ENCODE measurements around the gene EPHB2. TPM values are rescaled to one million over a fixed set of nuclear protein-coding genes. Genes with fewer than 3 reads are reported as not detected.

Gene EPHB2
- total and polyA plus RNA-seq, 2 donors (not counting 1 experiment from before 2014, with no cell fraction given): 0.07 to 0.39 TPM

- no peaks in the 10 kb centered on the region for H3K9me3 Mint-ChIP-seq (ENCODE audit: insufficient read depth)
- H3K36me3 ChIP-seq (replicated peaks in 1 of 2; ENCODE audit: control extremely low read depth in 1 of 2, control insufficient read depth in 1 of 2, extremely low read depth in 1 of 2, insufficient read depth in 2 of 2, low read length in 1 of 2): no peaks in the 10 kb centered on the region
- peaks cover 16% of the 10 kb centered on the region for H3K27me3 Mint-ChIP-seq
- no peak overlapping the region for H3K4me2 ChIP-seq (replicated peaks; ENCODE audit: low read depth, low read length, poor library complexity, severe bottlenecking)
- H2AFZ ChIP-seq (ENCODE audit: insufficient read depth, low read depth, low read length, poor library complexity, severe bottlenecking): no peak overlapping the region
- H3K4me1 Mint-ChIP-seq: no peaks in the 10 kb centered on the region
- ChIA-PET CTCF (no interaction called here), POLR2A (no interaction called here)
- H3K4me1 ChIP-seq (ENCODE audit: control insufficient read depth in 2 of 2, insufficient read depth in 2 of 2, low read length in 2 of 2): peaks cover 0 to 3% of the 10 kb centered on the region in 2 donors
- H3K27me3 ChIP-seq (replicated peaks in 1 of 4; ENCODE audit: control extremely low read depth in 1 of 4, control insufficient read depth in 3 of 4, insufficient read depth in 4 of 4, low read length in 3 of 4): peaks cover 0 to 14% (median under 1%) of the 10 kb centered on the region in 4 experiments
- H3K4me3 ChIP-seq (ENCODE audit: control extremely low read depth in 1 of 5, extremely low read depth in 1 of 5, insufficient read depth in 1 of 5, low read depth in 2 of 5, low read length in 4 of 5): no peak overlapping the region
- no peak overlapping the region for H3K4me3 Mint-ChIP-seq
- no peak for ATAC-seq (ENCODE audit: low read depth)
- no peak overlapping the region for H3K9ac ChIP-seq (ENCODE audit: low read length)
- WGBS (ENCODE audit: insufficient coverage): 78% methylated on average over 6 of the region's 7 CpGs
- H4K20me1 ChIP-seq (ENCODE audit: control insufficient read depth, insufficient read depth, low read length, poor library complexity, severe bottlenecking): no peaks in the 10 kb centered on the region
- TF ChIP-seq EZH2 (IDR thresholded peaks at IDR 0.05; ENCODE audit: borderline replicate concordance, insufficient read depth, low read depth, low read length, poor library complexity, severe bottlenecking): no peak
- no peak for TF ChIP-seq CTCF (IDR thresholded peaks at IDR 0.05)
- intact Hi-C loops (cut with micrococcal nuclease): loop anchor here (5.0 kb wide), 1 partner anchor 537 kb away; no protein-coding TSS in a partner anchor
- no peak for DNase-seq
- H3K9me3 ChIP-seq (ENCODE audit: control extremely low read depth in 1 of 3, control insufficient read depth in 2 of 3, insufficient read depth in 1 of 3, low read length in 2 of 3): peaks cover 0 to 6% (median 0%) of the 10 kb centered on the region in 3 donors
- no peak overlapping the region for H3K27ac Mint-ChIP-seq
- H3K79me2 ChIP-seq (ENCODE audit: control insufficient read depth, insufficient read depth, low read length): no peaks in the 10 kb centered on the region
- H3K27ac ChIP-seq (ENCODE audit: low read length in 2 of 2): no peak overlapping the region
Observed at GRCh38 chr1:22959545-22960360, 249.1 kb downstream of the EPHB2 start.

GRCh38 chr1:22962558-22962957, 251.9 kb downstream of the EPHB2 start:
- Mint-ChIP-seq H3K4me1 (no peaks in the 10 kb centered on the region), H3K27ac (no peak overlapping the region), H3K4me3 (no peak overlapping the region), H3K9me3 (ENCODE audit: insufficient read depth) (peaks cover 6% of the 10 kb centered on the region), H3K27me3 (peaks cover 19% of the 10 kb centered on the region)
- H4K20me1 ChIP-seq (ENCODE audit: control insufficient read depth, insufficient read depth, low read length, poor library complexity, severe bottlenecking): no peaks in the 10 kb centered on the region
- TF ChIP-seq EZH2 (IDR thresholded peaks at IDR 0.05; ENCODE audit: borderline replicate concordance, insufficient read depth, low read depth, low read length, poor library complexity, severe bottlenecking) (no peak), CTCF (IDR thresholded peaks at IDR 0.05) (no peak)
- POLR2A ChIA-PET: no interaction called here
- 46% methylated on average over 3 of the region's 3 CpGs for WGBS (ENCODE audit: insufficient coverage)
- H3K9ac ChIP-seq (ENCODE audit: low read length): no peak overlapping the region
- intact Hi-C loops (cut with micrococcal nuclease): loop anchor here (5.0 kb wide), 1 partner anchor 540 kb away; no protein-coding TSS in a partner anchor
- CTCF ChIA-PET: interaction anchor here (3.1 kb wide), 1 partner anchor 258 kb away, joined by 12 read pairs; no protein-coding TSS in a partner anchor
- H2AFZ ChIP-seq (ENCODE audit: insufficient read depth, low read depth, low read length, poor library complexity, severe bottlenecking): no peak overlapping the region
- H3K27ac ChIP-seq (ENCODE audit: low read length in 2 of 2): no peak overlapping the region
- DNase-seq (no peak), ATAC-seq (ENCODE audit: low read depth) (no peak)
- no peak overlapping the region for H3K4me2 ChIP-seq (replicated peaks; ENCODE audit: low read depth, low read length, poor library complexity, severe bottlenecking)
- H3K4me1 ChIP-seq (ENCODE audit: control insufficient read depth in 2 of 2, insufficient read depth in 2 of 2, low read length in 2 of 2): peaks cover 0 to 3% of the 10 kb centered on the region in 2 donors
- H3K9me3 ChIP-seq (ENCODE audit: control extremely low read depth in 1 of 3, control insufficient read depth in 2 of 3, insufficient read depth in 1 of 3, low read length in 2 of 3): peaks cover 0 to 20% (median 7%) of the 10 kb centered on the region in 3 donors
- H3K36me3 ChIP-seq (replicated peaks in 1 of 2; ENCODE audit: control extremely low read depth in 1 of 2, control insufficient read depth in 1 of 2, extremely low read depth in 1 of 2, insufficient read depth in 2 of 2, low read length in 1 of 2): no peaks in the 10 kb centered on the region
- H3K27me3 ChIP-seq (replicated peaks in 1 of 4; ENCODE audit: control extremely low read depth in 1 of 4, control insufficient read depth in 3 of 4, insufficient read depth in 4 of 4, low read length in 3 of 4): peaks cover 0 to 11% (median under 1%) of the 10 kb centered on the region in 4 experiments
- H3K79me2 ChIP-seq (ENCODE audit: control insufficient read depth, insufficient read depth, low read length): no peaks in the 10 kb centered on the region
- no peak overlapping the region for H3K4me3 ChIP-seq (ENCODE audit: control extremely low read depth in 1 of 5, extremely low read depth in 1 of 5, insufficient read depth in 1 of 5, low read depth in 2 of 5, low read length in 4 of 5)

Measured in B cell (primary cell).